OCI-LY1 (cell line): ENCODE data around the gene ASF1A.

Source experiments
- EZH2 ChIP-seq: fragments of 200-600 bp; sonication (generic), shearing (Covaris generic); IDR thresholded peaks from 2 replicates; pipeline ENCODE4 v1.8.0; 2017; ENCODE audit warnings: borderline replicate concordance, mixed run types, mild to moderate bottlenecking, antibody characterized with exemption, low read length, moderate library complexity, mixed read lengths
- TF ChIP-seq, protein P1 (sequence below): fragments of 200-600 bp; sonication (generic), shearing (Covaris generic); IDR thresholded peaks from 2 replicates; pipeline ENCODE4 v1.5.1; 2017; ENCODE audit warnings: mild to moderate bottlenecking, antibody characterized with exemption, low read length, moderate library complexity, mixed read lengths

DNA sequence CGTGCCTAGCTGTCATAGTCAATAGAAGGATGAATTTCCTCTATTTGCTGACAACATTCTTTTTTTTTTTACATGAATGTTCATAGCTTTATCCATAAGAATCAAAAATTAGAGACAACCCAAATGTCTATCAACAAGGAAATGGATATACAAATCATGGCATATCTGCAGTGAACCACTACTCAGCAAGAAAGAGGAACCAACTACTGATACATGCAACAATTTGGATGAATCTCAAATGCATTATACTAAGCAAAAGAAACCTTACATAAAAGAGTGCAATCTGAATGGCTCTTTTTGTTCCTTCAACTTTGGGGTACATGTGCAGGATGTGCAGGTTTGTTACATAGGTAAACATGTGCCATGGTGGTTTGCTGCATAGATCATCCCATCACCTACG, 58.7 kb downstream of the ASF1A start:
- TF ChIP-seq, protein P1, sequence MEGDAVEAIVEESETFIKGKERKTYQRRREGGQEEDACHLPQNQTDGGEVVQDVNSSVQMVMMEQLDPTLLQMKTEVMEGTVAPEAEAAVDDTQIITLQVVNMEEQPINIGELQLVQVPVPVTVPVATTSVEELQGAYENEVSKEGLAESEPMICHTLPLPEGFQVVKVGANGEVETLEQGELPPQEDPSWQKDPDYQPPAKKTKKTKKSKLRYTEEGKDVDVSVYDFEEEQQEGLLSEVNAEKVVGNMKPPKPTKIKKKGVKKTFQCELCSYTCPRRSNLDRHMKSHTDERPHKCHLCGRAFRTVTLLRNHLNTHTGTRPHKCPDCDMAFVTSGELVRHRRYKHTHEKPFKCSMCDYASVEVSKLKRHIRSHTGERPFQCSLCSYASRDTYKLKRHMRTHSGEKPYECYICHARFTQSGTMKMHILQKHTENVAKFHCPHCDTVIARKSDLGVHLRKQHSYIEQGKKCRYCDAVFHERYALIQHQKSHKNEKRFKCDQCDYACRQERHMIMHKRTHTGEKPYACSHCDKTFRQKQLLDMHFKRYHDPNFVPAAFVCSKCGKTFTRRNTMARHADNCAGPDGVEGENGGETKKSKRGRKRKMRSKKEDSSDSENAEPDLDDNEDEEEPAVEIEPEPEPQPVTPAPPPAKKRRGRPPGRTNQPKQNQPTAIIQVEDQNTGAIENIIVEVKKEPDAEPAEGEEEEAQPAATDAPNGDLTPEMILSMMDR: no peak
- no peak for TF ChIP-seq EZH2
